Stimulated activated CD8-positive, alpha-beta memory T cell treated with anti-CD3 and anti-CD28 coated beads, Interleukin-4, amount 100 ng/mL, for 48 hours (primary cell): ENCODE measurements around the gene SLC25A23.

Experiments used
- DNase-seq: peaks from one replicate; pipeline ENCODE4 v3.0.0-alpha.2; 2020

Gene SLC25A23

GRCh38 chr19:6480848-6481415 is 21.3 kb upstream of the SLC25A23 start:
- peak; percentile 50 for DNase-seq

GRCh38 chr19:6479836-6480398 is 20.3 kb upstream of the SLC25A23 start:
- no peak for DNase-seq

- DNase-seq = no peak
These were observed 19.2 kb upstream of the SLC25A23 start for GRCh38 chr19:6478815-6479214.

DNA sequence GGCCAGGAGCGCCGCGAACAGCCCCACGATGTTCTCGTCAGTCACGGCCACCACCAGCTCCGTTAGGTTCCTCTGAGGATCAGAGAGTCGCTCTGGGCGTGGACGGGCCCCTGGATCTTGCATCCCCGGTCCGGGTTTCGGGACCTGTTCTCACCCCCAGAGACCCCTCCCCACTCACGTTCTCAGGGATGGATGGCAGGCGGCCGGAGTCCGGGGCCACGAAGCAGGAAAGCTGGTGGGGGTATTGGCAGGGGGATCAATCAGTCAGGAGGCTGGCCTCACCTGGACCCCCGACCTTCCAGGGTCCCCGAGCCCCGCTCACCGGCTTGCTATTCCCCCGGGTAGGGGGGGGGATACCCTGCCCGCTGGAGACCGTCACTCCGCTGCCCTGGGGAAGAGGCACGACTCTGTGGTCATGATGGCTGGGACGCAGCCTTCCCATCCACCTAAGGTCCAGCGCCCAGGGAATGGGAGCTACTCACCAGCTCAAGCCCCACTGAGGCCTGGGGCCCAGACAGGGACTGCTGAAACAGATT is 17.4 kb upstream of the SLC25A23 start:
- DNase-seq = no peak

DNA sequence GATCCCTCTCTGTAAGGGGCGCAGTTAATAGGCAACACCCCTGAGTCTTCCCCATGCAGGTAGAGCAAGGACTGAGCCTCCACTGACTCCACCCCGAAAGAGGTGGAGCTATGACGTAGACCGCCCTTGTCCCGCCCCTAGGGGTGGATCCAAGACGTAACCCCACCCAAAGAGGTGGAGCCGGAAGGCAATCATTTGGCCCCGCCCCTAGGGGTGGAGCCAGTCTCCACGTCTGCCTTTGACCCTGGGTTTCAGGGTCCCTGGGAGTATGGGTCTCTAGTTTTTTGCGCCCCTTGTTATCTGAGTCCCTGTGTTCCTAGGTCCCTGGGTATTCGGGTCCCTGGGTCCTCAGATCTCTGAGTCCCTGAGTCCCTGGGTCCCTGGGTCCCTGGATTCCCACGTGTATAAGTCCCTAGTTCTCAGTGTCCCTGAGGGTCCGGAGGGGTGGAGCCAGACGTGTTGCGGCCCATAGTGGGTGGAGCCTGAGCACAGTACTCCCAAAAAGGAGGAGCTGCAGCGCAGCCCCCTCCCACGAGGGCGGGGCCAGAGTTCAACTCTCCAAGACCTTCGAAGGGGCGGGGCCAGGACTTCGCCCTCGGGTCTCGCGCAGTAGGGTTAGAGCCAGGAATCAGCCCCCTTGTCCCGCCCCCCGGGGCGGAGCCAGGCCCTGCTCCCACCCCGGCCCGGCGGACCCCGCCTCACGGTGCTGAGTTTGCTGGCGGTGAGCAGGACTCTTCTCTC is 16.7 kb upstream of the SLC25A23 start:
- DNase-seq = peak; percentile 89

- no peak for DNase-seq
These were observed 15.9 kb upstream of the SLC25A23 start for GRCh38 chr19:6475321-6476108.

DNA sequence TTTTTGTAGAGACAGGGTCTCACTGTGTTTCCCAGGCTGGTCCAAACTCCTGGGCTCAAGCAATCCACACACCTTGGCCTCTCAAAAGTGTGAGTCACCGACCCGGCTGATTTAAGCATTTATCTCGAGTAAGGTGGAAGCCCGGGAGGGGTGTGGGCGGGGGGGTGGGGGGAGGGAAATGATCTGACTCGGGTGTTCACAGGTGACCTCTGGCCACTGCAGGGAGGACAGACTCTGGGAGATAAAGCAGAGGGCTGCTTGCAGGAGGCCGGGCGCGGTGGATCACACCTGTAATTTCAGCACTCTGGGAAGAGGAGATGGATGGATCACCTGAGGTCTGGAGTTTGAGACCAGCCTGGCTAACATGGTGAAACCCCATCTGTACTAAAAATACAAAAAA is 14.1 kb upstream of the SLC25A23 start:
- DNase-seq = no peak

GRCh38 chr19:6472713-6473112 is 13.1 kb upstream of the SLC25A23 start:
- DNase-seq = no peak

GRCh38 chr19:6471076-6471475 is 11.5 kb upstream of the SLC25A23 start:
- DNase-seq = no peak

- DNase-seq = no peak
These were observed 10.6 kb upstream of the SLC25A23 start for GRCh38 chr19:6470173-6470572.

DNA sequence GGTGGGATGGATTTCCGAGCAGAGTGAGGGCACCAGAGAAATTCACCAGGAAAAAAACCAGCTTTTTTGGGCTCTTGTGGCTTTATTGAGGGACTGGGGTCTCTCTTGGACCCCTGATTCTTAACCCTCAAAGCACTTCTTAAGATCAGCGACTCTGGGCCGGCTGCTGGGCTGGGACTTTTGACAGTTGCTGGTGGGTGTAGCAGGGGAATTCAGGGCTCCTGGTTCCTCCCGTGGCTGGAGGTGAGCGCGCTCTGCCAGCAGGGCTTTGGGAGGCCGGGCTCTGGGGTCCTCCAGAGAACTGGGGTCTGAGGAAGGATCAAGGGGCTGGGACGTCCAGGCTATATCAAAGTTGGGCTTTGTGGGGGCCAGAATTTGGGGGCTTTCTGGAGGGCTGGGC is 7.8 kb upstream of the SLC25A23 start:
- no peak for DNase-seq

- no peak for DNase-seq
These were observed 7.1 kb upstream of the SLC25A23 start for GRCh38 chr19:6466526-6467248.

DNA sequence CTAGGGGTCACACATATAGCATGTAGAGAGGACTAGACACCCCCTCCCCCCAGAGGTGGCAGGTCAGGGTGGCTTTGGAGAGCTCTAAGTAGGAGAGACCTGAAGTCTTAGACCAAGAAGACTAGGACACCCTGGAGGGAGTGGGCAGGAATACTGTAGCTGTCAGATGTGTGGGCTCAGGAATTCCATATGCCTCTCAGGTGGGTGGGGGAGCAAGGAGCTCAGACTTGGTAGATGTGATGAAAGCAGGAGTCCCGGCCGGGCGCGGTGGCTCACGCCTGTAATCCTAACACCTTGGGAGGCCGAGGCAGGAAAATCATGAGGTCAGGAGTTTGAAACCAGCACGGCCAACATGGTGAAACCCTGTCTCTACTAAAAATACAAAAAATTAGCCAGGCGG is 6.1 kb upstream of the SLC25A23 start:
- DNase-seq = no peak

GRCh38 chr19:6465006-6465405 is 5.4 kb upstream of the SLC25A23 start:
- no peak for DNase-seq

DNA sequence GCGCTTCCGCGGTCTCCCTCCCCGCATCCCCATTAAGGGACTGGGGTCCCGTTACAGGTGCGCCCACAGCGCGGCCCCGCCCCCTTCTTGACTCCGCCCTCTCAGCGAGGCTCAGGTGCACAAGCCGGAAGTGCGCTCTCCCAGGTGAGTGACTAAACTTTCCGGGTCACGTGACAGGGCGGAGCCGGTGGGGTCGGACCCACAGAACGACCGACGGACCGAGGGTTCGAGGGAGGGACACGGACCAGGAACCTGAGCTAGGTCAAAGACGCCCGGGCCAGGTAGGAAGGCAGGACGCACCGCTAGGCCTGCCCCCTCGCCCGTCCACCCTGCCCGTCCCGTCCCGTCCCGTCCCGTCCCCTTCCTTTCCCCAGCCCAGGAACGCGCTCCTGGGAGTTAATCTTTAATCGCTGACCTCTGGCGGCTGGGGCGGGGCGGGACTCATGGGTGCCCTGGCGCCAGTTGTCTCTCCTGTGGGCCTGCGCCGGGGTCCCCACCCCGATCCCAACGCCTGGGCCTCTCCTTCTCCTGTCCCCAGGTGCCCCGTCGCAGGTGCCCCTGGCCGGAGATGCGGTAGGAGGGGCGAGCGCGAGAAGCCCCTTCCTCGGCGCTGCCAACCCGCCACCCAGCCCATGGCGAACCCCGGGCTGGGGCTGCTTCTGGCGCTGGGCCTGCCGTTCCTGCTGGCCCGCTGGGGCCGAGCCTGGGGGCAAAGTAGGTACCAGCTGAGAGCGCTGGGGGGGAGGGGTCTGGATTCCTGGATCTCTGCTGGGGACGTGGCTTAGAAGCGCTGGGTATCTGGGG is 4.7 kb upstream of the SLC25A23 start, which contains the start of gene CRB3:
Gene CRB3 (plus strand): TSS at position 202 of the 804 bp plus-strand sequence. CDS start 431 bp downstream, at position 633.
- peak; percentile 50 for DNase-seq

- peak; percentile 98 for DNase-seq
These were observed 700 bp upstream of the SLC25A23 start for GRCh38 chr19:6460099-6460884.

GRCh38 chr19:6458695-6459261 is 814 bp downstream of the SLC25A23 start:
- DNase-seq = no peak

GRCh38 chr19:6457958-6458694 is 1.5 kb downstream of the SLC25A23 start:
- no peak for DNase-seq

- no peak for DNase-seq
These were observed 3.7 kb downstream of the SLC25A23 start for GRCh38 chr19:6455924-6456323.
